ENCODE measurements around the gene AEBP2. TPM values are rescaled to one million over a fixed set of nuclear protein-coding genes. Genes with fewer than 3 reads are reported as not detected.
A peak's percentile ranks its signal among the peaks of the same experiment; 100 is the strongest.
"Not testable (repeated sequence)": the region's sequence is repeated elsewhere in the genome, so short reads cannot be mapped to it uniquely, and the experiment has no call there.

AEBP2 gene
- total and polyA plus RNA-seq, 12 donors = 15.7 to 83.1 (median 43.1) TPM

DNA sequence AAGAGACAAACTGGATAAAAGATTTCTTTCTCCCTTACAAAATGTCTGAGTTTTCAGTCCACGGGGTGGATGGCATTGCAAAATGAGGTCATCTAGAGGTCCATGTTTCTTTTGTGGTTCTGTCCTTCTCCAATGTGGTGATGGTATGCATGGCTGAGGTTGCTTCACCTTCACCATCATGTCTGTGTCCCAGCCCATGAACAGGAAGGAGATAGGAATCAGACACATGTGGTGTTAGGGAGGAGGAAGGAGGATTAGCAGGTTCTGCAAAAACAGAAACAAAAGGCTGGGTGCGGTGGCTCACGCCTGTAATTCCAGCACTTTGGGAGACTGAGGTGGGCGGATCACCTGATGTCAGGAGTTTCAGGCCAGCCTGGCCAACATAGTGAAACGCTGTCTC lies 11.0 kb upstream of the AEBP2 start:
- WGBS, 4 donors = 74 to 79% (median 77%) methylated on average over 4 to 5 of the region's 5 CpGs
- Histone ChIP-seq H3K36me3 (replicated peaks in 1 of 2) (no peaks in the 10 kb centered on the region), H3K27ac (no peak overlapping the region), H3K4me1 (replicated peaks in 1 of 2) (no peaks in the 10 kb centered on the region), H3K27me3 (no peaks in the 10 kb centered on the region), H3K9me3 (replicated peaks in 1 of 3) (no peaks in the 10 kb centered on the region), H3K4me3 (no peak overlapping the region)
- TF ChIP-seq, protein P1, sequence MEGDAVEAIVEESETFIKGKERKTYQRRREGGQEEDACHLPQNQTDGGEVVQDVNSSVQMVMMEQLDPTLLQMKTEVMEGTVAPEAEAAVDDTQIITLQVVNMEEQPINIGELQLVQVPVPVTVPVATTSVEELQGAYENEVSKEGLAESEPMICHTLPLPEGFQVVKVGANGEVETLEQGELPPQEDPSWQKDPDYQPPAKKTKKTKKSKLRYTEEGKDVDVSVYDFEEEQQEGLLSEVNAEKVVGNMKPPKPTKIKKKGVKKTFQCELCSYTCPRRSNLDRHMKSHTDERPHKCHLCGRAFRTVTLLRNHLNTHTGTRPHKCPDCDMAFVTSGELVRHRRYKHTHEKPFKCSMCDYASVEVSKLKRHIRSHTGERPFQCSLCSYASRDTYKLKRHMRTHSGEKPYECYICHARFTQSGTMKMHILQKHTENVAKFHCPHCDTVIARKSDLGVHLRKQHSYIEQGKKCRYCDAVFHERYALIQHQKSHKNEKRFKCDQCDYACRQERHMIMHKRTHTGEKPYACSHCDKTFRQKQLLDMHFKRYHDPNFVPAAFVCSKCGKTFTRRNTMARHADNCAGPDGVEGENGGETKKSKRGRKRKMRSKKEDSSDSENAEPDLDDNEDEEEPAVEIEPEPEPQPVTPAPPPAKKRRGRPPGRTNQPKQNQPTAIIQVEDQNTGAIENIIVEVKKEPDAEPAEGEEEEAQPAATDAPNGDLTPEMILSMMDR (IDR thresholded peaks at IDR 0.05) = no peak
- TF ChIP-seq POLR2A (IDR thresholded peaks at IDR 0.05) = no peak
- intact Hi-C loops (cut with DNase I) = no loop called here
- DNase-seq = peak in 2 of 7 donors; percentile 6 to 22

DNA sequence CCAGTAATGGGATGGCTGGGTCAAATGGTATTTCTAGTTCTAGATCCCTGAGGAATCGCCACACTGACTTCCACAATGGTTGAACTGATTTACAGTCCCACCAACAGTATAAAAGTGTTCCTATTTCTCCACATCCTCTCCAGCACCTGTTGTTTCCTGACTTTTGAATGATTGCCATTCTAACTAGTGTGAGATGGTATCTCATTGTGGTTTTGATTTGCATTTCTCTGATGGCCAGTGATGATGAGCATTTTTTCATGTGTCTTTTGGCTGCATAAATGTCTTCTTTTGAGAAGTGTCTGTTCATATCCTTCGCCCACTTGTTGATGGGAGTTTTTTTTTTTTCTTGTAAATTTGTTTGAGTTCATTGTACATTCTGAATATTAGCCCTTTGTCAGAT lies 9.8 kb upstream of the AEBP2 start:
- 88 to 100% (median 100%) methylated on average over 1 to 2 of the region's 2 CpGs for WGBS, 4 donors
- H3K27me3 ChIP-seq; H3K36me3 ChIP-seq (replicated peaks in 1 of 2); intact Hi-C loops (cut with DNase I); H3K9me3 ChIP-seq (replicated peaks in 1 of 3); H3K4me3 ChIP-seq; DNase-seq; H3K27ac ChIP-seq; H3K4me1 ChIP-seq (replicated peaks in 1 of 2): not testable (repeated sequence)

DNA sequence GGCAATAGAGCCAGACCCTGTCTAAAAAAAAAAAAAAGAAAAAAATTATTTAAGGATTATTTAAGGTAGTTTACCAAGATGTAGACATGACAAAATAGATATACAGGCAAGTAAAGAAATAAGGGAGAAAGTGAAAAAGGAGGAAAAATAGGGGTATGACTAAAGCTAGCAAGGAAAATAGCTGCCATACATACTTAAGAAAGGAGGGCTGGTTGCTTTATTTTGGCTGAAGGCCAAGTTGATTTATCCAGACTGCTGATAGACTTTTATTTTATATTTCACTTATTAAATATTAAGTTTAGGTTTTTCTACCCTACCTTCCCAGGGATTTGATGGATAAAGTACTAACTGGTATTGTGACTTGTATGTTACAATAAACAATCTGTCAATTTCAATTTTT lies 8.3 kb upstream of the AEBP2 start:
- H3K36me3 ChIP-seq (replicated peaks in 1 of 2) = no peaks in the 10 kb centered on the region
- DNase-seq = no peak
- TF ChIP-seq POLR2A (IDR thresholded peaks at IDR 0.05) = no peak
- TF ChIP-seq, protein P1 (IDR thresholded peaks at IDR 0.05) = no peak
- H3K27ac ChIP-seq = no peak overlapping the region
- H3K4me3 ChIP-seq = no peak overlapping the region
- intact Hi-C loops (cut with DNase I) = no loop called here
- no peaks in the 10 kb centered on the region for H3K9me3 ChIP-seq (replicated peaks in 1 of 3)
- no peaks in the 10 kb centered on the region for H3K27me3 ChIP-seq
- no peaks in the 10 kb centered on the region for H3K4me1 ChIP-seq (replicated peaks in 1 of 2)

DNA sequence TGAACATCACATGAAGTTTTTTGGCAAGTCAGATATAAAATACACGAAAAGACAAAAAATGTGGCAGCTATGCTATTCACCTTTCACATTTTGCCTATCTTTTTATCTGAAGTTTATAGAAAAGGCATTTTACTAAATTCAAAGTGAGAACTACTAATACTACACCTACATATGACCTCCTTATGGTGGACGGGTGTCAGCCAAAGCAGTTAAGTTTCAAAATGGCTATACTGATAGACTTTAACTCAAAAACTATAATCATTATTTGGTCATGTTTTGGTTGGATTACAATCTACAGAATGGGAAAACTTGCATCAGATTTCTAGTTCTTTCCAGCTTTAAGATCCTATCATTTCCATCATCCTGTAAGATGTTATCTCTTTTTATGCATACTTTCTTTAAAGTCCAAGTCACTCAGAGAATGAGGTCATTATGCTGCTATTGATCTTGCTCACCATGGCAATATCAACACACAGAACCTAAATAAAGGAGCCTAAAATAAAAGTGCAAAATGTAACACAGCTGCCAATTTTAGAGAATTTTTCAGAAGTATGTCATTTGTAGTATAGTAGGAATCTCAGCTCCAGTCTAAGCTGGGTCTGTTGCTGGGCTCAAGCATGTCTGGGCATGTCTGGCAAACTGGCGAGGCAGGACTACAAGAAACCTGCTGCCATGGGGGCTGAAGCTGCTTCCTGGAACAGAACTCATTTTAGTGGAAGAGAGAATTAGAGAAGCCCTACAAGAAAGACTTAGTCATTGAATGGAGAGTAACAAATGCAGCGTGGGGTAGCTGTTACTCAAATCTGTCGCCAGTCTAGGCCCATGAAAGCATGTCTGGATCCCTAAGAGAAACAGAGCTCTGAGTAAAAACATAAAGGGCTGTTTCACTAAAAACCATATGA lies 7.6 kb upstream of the AEBP2 start:
- peak in 1 of 7 donors; percentile 4 for DNase-seq
- H3K9me3 ChIP-seq (replicated peaks in 1 of 3) = no peaks in the 10 kb centered on the region
- H3K27ac ChIP-seq = no peak overlapping the region
- WGBS, 4 donors = 83 to 90% (median 87%) methylated on average over 5 of the region's 5 CpGs
- no peaks in the 10 kb centered on the region for H3K27me3 ChIP-seq
- H3K4me1 ChIP-seq (replicated peaks in 1 of 2) = no peaks in the 10 kb centered on the region
- intact Hi-C loops (cut with DNase I) = no loop called here
- H3K4me3 ChIP-seq = no peak overlapping the region
- TF ChIP-seq, protein P1 (IDR thresholded peaks at IDR 0.05) = no peak
- no peak for TF ChIP-seq POLR2A (IDR thresholded peaks at IDR 0.05)
- no peaks in the 10 kb centered on the region for H3K36me3 ChIP-seq (replicated peaks in 1 of 2)

Data from adrenal gland (tissue), 12 donors.